SK-N-SH (cell line): ENCODE measurements around the gene KIF3B.

Experiments used
- EP300 ChIP-seq, 2 experiments: IDR thresholded peaks; 2 replicates each; pipeline versions ENCODE4 v1.4.0 to v1.6.1; 2012; ENCODE audit warnings: borderline replicate concordance in 1 of 2, low read depth in 1 of 2, low read length in 1 of 2
- EZH2phosphoT487 ChIP-seq: fragments of 200-600 bp; sonication (generic); IDR thresholded peaks from 2 replicates; pipeline ENCODE4 v1.6.1; 2017; ENCODE audit warnings: low read depth, mixed run types, mild to moderate bottlenecking, antibody characterized with exemption, moderate library complexity, borderline replicate concordance
- GABPA ChIP-seq: IDR thresholded peaks from 2 replicates; pipeline ENCODE4 v1.4.0; 2012; ENCODE audit warnings: low read depth, mild to moderate bottlenecking
- JUND ChIP-seq: IDR thresholded peaks from 2 replicates; pipeline ENCODE4 v1.4.0; 2012
- MEF2A ChIP-seq: IDR thresholded peaks from 2 replicates; pipeline ENCODE4 v1.4.0; 2012; ENCODE audit warnings: low read depth, borderline replicate concordance
- NFIC ChIP-seq: IDR thresholded peaks from 2 replicates; pipeline ENCODE4 v1.4.0; 2012; ENCODE audit warnings: borderline replicate concordance
- POLR2AphosphoS5 ChIP-seq: IDR thresholded peaks from 2 replicates; pipeline ENCODE4 v1.6.1; 2012; ENCODE audit warnings: low read depth, low read length
- RXRA ChIP-seq: IDR thresholded peaks from 2 replicates; pipeline ENCODE4 v1.4.0; 2012; ENCODE audit warnings: low read depth, mild to moderate bottlenecking, borderline replicate concordance
- SIN3A ChIP-seq: IDR thresholded peaks from 2 replicates; pipeline ENCODE4 v1.6.1; 2012; ENCODE audit warnings: low read depth, mild to moderate bottlenecking, low read length, moderate library complexity, borderline replicate concordance
- TAF1 ChIP-seq: IDR thresholded peaks from 2 replicates; pipeline ENCODE4 v1.6.1; 2012; ENCODE audit warnings: low read depth, mild to moderate bottlenecking, low read length, moderate library complexity, borderline replicate concordance
- TF ChIP-seq, protein P1 (sequence below): fragments of 200-600 bp; sonication (generic); IDR thresholded peaks from 2 replicates; pipeline ENCODE4 v1.6.1; 2017; ENCODE audit warnings: antibody characterized with exemption, mild to moderate bottlenecking, moderate library complexity
- TF ChIP-seq, protein P2 (sequence below): IDR thresholded peaks from 2 replicates; pipeline ENCODE4 v1.4.0; 2012; ENCODE audit warnings: low read depth, borderline replicate concordance
- TF ChIP-seq, protein P3 (sequence below): IDR thresholded peaks from 2 replicates; pipeline ENCODE4 v1.6.1; 2012; ENCODE audit warnings: mild to moderate bottlenecking, low read depth, low read length, moderate library complexity

DNA sequence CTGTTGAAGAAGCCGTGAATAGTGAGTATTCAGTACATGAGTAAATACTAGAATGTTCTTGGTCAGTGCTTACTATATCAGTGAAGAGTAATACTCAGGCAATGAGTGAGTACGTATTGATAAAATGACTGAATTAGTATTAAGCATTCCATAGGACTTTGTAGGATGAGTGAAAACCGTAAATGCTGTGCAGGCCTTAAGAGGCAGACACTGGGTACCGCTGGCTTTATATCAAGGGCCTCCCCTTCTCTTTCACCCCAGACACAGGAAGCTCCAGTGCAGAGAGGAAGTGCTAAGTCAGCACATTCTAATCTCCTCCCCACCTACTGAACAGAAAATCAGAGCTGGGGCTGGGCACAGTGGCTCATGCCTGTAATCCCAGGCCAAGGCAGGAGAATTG lies 45.6 kb upstream of the KIF3B start:
- TF ChIP-seq, protein P1, sequence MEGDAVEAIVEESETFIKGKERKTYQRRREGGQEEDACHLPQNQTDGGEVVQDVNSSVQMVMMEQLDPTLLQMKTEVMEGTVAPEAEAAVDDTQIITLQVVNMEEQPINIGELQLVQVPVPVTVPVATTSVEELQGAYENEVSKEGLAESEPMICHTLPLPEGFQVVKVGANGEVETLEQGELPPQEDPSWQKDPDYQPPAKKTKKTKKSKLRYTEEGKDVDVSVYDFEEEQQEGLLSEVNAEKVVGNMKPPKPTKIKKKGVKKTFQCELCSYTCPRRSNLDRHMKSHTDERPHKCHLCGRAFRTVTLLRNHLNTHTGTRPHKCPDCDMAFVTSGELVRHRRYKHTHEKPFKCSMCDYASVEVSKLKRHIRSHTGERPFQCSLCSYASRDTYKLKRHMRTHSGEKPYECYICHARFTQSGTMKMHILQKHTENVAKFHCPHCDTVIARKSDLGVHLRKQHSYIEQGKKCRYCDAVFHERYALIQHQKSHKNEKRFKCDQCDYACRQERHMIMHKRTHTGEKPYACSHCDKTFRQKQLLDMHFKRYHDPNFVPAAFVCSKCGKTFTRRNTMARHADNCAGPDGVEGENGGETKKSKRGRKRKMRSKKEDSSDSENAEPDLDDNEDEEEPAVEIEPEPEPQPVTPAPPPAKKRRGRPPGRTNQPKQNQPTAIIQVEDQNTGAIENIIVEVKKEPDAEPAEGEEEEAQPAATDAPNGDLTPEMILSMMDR: no peak
- TF ChIP-seq GABPA (no peak), JUND (no peak), RXRA (no peak), EP300 (IDR thresholded peaks at IDR 0.05; ENCODE audit: borderline replicate concordance in 1 of 2, low read depth in 1 of 2, low read length in 1 of 2) (no peak), POLR2AphosphoS5 (no peak), TAF1 (no peak), NFIC (no peak), EZH2phosphoT487 (no peak), MEF2A (no peak), SIN3A (no peak)
- TF ChIP-seq, protein P2, sequence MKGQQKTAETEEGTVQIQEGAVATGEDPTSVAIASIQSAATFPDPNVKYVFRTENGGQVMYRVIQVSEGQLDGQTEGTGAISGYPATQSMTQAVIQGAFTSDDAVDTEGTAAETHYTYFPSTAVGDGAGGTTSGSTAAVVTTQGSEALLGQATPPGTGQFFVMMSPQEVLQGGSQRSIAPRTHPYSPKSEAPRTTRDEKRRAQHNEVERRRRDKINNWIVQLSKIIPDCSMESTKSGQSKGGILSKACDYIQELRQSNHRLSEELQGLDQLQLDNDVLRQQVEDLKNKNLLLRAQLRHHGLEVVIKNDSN: no peak
- TF ChIP-seq, protein P3, sequence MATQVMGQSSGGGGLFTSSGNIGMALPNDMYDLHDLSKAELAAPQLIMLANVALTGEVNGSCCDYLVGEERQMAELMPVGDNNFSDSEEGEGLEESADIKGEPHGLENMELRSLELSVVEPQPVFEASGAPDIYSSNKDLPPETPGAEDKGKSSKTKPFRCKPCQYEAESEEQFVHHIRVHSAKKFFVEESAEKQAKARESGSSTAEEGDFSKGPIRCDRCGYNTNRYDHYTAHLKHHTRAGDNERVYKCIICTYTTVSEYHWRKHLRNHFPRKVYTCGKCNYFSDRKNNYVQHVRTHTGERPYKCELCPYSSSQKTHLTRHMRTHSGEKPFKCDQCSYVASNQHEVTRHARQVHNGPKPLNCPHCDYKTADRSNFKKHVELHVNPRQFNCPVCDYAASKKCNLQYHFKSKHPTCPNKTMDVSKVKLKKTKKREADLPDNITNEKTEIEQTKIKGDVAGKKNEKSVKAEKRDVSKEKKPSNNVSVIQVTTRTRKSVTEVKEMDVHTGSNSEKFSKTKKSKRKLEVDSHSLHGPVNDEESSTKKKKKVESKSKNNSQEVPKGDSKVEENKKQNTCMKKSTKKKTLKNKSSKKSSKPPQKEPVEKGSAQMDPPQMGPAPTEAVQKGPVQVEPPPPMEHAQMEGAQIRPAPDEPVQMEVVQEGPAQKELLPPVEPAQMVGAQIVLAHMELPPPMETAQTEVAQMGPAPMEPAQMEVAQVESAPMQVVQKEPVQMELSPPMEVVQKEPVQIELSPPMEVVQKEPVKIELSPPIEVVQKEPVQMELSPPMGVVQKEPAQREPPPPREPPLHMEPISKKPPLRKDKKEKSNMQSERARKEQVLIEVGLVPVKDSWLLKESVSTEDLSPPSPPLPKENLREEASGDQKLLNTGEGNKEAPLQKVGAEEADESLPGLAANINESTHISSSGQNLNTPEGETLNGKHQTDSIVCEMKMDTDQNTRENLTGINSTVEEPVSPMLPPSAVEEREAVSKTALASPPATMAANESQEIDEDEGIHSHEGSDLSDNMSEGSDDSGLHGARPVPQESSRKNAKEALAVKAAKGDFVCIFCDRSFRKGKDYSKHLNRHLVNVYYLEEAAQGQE: no peak
